GM21528 (cell line): ENCODE results near the gene SMC2.

Source experiments
- ATAC-seq: cut with Tn5 transposase; IDR thresholded peaks from one replicate; pipeline ENCODE4 v1.9.1; 2021; ENCODE audit warnings: mild to moderate bottlenecking, moderate library complexity; ENCODE audit not compliant: unreplicated experiment, low FRiP score

The SMC2 gene

GRCh38 chr9:104099630-104100029 is 5.5 kb downstream of the SMC2 start:
- ATAC-seq: no peak

- no peak for ATAC-seq
Observed at GRCh38 chr9:104104360-104104759, 10.3 kb downstream of the SMC2 start.

- no peak for ATAC-seq
Observed at GRCh38 chr9:104107799-104108198, 13.7 kb downstream of the SMC2 start.

- ATAC-seq: no peak
Observed at GRCh38 chr9:104108315-104108714, 14.2 kb downstream of the SMC2 start.

GRCh38 chr9:104110509-104110908 is 16.4 kb downstream of the SMC2 start:
- no peak for ATAC-seq

- ATAC-seq: no peak
Observed at GRCh38 chr9:104118916-104119315, 24.8 kb downstream of the SMC2 start.

GRCh38 chr9:104121022-104121421 is 26.9 kb downstream of the SMC2 start:
- ATAC-seq: no peak

- ATAC-seq: no peak
Observed at GRCh38 chr9:104138243-104138868, 44.2 kb downstream of the SMC2 start.

- ATAC-seq: no peak
Observed at GRCh38 chr9:104142799-104143549, 48.9 kb downstream of the SMC2 start.

- ATAC-seq: no peak
Observed at GRCh38 chr9:104143550-104143910, 49.4 kb downstream of the SMC2 start.

GRCh38 chr9:104144336-104144735 is 50.2 kb downstream of the SMC2 start:
- ATAC-seq: no peak

- ATAC-seq: no peak
Observed at GRCh38 chr9:104173067-104173466, 79.0 kb downstream of the SMC2 start.

GRCh38 chr9:104177003-104177611 is 83.0 kb downstream of the SMC2 start:
- peak; percentile 64 for ATAC-seq

GRCh38 chr9:104177676-104178075 is 83.6 kb downstream of the SMC2 start:
- ATAC-seq: no peak
